Neural cell (in vitro differentiated cells): ENCODE data around the gene NTPCR. TPM values are rescaled to one million over a fixed set of nuclear protein-coding genes. Genes with fewer than 3 reads are reported as not detected.

Experiments used
- H2AFZ ChIP-seq: fragments of 200-600, 300-800 bp; sonication (generic), shearing (Covaris generic); 2 replicates; pipeline ENCODE4 v1.6.0; 2014; ENCODE audit warnings: low read depth, mild to moderate bottlenecking, antibody characterized with exemption, low read length, moderate library complexity
- H3F3A ChIP-seq: fragments of 200-600 bp; shearing (Covaris generic); 2 replicates; pipeline ENCODE4 v1.6.1; 2016; ENCODE audit warnings: mild to moderate bottlenecking, moderate library complexity, mixed read lengths, antibody characterized with exemption, low read length; ENCODE audit not compliant: insufficient read depth, poor library complexity, severe bottlenecking
- H3K27ac ChIP-seq: fragments of 200-600, 300-800 bp; sonication (generic), shearing (Covaris generic); 2 replicates; pipeline ENCODE4 v1.5.1; 2014; ENCODE audit warnings: mild to moderate bottlenecking, low read length, moderate library complexity
- H3K27me3 ChIP-seq: fragments of 300-800, 200-600 bp; sonication (generic), shearing (Covaris generic); 2 replicates; pipeline ENCODE4 v1.6.0; 2014; ENCODE audit warnings: mild to moderate bottlenecking, low read depth, low read length, moderate library complexity; ENCODE audit not compliant: insufficient read depth
- H3K36me3 ChIP-seq: fragments of 300-800, 200-600 bp; sonication (generic), shearing (Covaris generic); 2 replicates; pipeline ENCODE4 v1.5.1; 2014; ENCODE audit warnings: mild to moderate bottlenecking, antibody characterized with exemption, low read length, moderate library complexity; ENCODE audit not compliant: insufficient read depth
- H3K4me2 ChIP-seq: fragments of 300-800, 200-600 bp; sonication (generic), shearing (Covaris generic); 2 replicates; pipeline ENCODE4 v1.6.0; 2014; ENCODE audit warnings: mild to moderate bottlenecking, low read length
- H3K4me3 ChIP-seq: fragments of 300-800, 200-600 bp; sonication (generic), shearing (Covaris generic); 2 replicates; pipeline ENCODE4 v1.5.1; 2014; ENCODE audit warnings: mild to moderate bottlenecking, low read length, moderate library complexity
- H3K79me2 ChIP-seq: fragments of 200-600 bp; shearing (Covaris generic); replicated peaks from 2 replicates; pipeline ENCODE4 v1.6.0; 2014; ENCODE audit warnings: mild to moderate bottlenecking, low read length, moderate library complexity; ENCODE audit not compliant: insufficient read depth
- H3K9ac ChIP-seq: fragments of 300-800, 200-600 bp; sonication (generic), shearing (Covaris generic); 2 replicates; pipeline ENCODE4 v1.6.1; 2016; ENCODE audit warnings: mild to moderate bottlenecking, low read length, mixed read lengths
- H3K9me2 ChIP-seq: fragments of 200-600 bp; shearing (Covaris generic); 2 replicates; pipeline ENCODE4 v1.6.1; 2016; ENCODE audit warnings: mild to moderate bottlenecking, low read length, mixed read lengths; ENCODE audit not compliant: insufficient read depth
- H3K9me3 ChIP-seq: fragments of 200-600, 300-800 bp; sonication (generic), shearing (Covaris generic); 2 replicates; pipeline ENCODE4 v1.6.1; 2016; ENCODE audit warnings: mild to moderate bottlenecking, mixed run types, low read length, moderate library complexity, mixed read lengths
- H4K20me1 ChIP-seq: fragments of 200-600 bp; shearing (Covaris generic); 2 replicates; pipeline ENCODE4 v1.6.1; 2016; ENCODE audit warnings: mild to moderate bottlenecking, mixed run types; ENCODE audit not compliant: insufficient read depth
- EP300 ChIP-seq: fragments of 450-650 bp; conservative IDR thresholded peaks from 2 replicates; pipeline ENCODE4 v1.6.1; 2014; ENCODE audit warnings: antibody characterized with exemption, mild to moderate bottlenecking, moderate library complexity; ENCODE audit not compliant: poor library complexity, severe bottlenecking
- EZH2 ChIP-seq: fragments of 200-600, 300-800 bp; shearing (Covaris generic), sonication (generic); IDR thresholded peaks from 2 replicates; pipeline ENCODE4 v1.6.1; 2014; ENCODE audit warnings: antibody characterized with exemption, low read length, borderline replicate concordance, mild to moderate bottlenecking; ENCODE audit not compliant: insufficient read depth, poor library complexity, severe bottlenecking
- MXI1 ChIP-seq: fragments of 450-650 bp; conservative IDR thresholded peaks from 2 replicates; pipeline ENCODE4 v1.6.1; 2014; ENCODE audit warnings: antibody characterized with exemption, mild to moderate bottlenecking; ENCODE audit not compliant: poor library complexity, severe bottlenecking
- POLR2AphosphoS5 ChIP-seq: IDR thresholded peaks from 2 replicates; pipeline ENCODE4 v1.6.1; 2012
- RAD21 ChIP-seq: fragments of 450-650 bp; conservative IDR thresholded peaks from 2 replicates; pipeline ENCODE4 v1.6.1; 2014; ENCODE audit warnings: antibody characterized with exemption, mild to moderate bottlenecking, moderate library complexity
- SMC3 ChIP-seq: fragments of 450-650 bp; conservative IDR thresholded peaks from 2 replicates; pipeline ENCODE4 v1.6.1; 2014; ENCODE audit warnings: antibody characterized with exemption, mild to moderate bottlenecking, moderate library complexity; ENCODE audit not compliant: poor library complexity
- TAF1 ChIP-seq: IDR thresholded peaks from 2 replicates; pipeline ENCODE4 v1.6.1; 2012; ENCODE audit warnings: low read depth
- polyA plus RNA-seq: library from polyadenylated mRNA; depleted of rRNA; stranded (reverse); fragments of >200 nt; gene quantifications from 2 replicates; pipeline ENCODE4 v1.2.3, GENCODE V29; 2014
- TF ChIP-seq, protein P1 (sequence below): IDR thresholded peaks from 2 replicates; pipeline ENCODE4 v1.6.1; 2012; ENCODE audit warnings: borderline replicate concordance
- TF ChIP-seq, protein P2 (sequence below): fragments of 450-650 bp; IDR thresholded peaks from 2 replicates; pipeline ENCODE4 v1.5.1; 2014; ENCODE audit warnings: antibody characterized with exemption, mild to moderate bottlenecking, moderate library complexity; ENCODE audit not compliant: poor library complexity, severe bottlenecking

Gene NTPCR
- polyA plus RNA-seq, 1 donor from 2014 or later: 36.7 TPM

DNA sequence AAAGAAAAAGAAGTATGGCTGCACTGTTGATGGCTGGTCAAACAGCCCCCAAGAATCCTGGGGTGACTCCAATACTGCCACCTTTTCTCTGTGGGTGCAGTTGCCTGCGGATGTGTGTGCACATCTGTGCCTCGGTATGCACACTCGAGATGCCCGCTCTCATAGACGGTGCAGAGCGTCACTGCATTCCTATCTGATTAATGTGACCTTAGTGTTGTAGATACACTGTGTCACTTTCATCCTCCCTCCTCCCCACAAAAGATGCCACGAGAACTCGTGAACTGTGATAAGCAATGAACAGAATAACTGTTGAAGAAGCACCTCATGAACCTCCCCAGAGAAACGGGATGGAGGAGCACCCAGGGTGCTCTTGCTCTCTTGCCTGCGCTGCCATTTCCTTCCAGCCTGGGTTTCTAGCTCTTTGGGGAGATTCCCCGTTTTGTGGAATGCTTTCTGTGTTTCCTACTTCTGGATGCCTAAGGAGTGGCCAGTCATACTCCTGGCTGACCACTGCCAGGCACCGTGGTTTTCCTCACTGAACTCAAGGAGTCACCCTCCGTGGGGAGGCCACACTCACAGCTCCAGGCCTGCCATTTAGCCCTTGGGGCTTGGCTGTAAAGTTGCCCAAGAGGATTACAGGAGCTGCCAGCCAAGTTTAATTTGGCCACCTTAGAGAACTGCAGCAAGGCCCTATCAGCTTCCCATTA is 32.0 kb downstream of the NTPCR start:
- Histone ChIP-seq H3K79me2 (no peaks in the 10 kb centered on the region), H3K4me3 (no peak overlapping the region), H3K27ac (no peak overlapping the region), H3K9me2 (no peaks in the 10 kb centered on the region), H3F3A (no peaks in the 10 kb centered on the region), H3K9ac (no peak overlapping the region), H3K36me3 (peaks cover 12% of the 10 kb centered on the region), H4K20me1 (no peaks in the 10 kb centered on the region), H3K4me2 (no peak overlapping the region), H2AFZ (no peak overlapping the region), H3K9me3 (no peaks in the 10 kb centered on the region), H3K27me3 (no peaks in the 10 kb centered on the region)
- TF ChIP-seq POLR2AphosphoS5: no peak
- no peak for TF ChIP-seq EZH2
- TF ChIP-seq EP300: no peak
- TF ChIP-seq, protein P1, sequence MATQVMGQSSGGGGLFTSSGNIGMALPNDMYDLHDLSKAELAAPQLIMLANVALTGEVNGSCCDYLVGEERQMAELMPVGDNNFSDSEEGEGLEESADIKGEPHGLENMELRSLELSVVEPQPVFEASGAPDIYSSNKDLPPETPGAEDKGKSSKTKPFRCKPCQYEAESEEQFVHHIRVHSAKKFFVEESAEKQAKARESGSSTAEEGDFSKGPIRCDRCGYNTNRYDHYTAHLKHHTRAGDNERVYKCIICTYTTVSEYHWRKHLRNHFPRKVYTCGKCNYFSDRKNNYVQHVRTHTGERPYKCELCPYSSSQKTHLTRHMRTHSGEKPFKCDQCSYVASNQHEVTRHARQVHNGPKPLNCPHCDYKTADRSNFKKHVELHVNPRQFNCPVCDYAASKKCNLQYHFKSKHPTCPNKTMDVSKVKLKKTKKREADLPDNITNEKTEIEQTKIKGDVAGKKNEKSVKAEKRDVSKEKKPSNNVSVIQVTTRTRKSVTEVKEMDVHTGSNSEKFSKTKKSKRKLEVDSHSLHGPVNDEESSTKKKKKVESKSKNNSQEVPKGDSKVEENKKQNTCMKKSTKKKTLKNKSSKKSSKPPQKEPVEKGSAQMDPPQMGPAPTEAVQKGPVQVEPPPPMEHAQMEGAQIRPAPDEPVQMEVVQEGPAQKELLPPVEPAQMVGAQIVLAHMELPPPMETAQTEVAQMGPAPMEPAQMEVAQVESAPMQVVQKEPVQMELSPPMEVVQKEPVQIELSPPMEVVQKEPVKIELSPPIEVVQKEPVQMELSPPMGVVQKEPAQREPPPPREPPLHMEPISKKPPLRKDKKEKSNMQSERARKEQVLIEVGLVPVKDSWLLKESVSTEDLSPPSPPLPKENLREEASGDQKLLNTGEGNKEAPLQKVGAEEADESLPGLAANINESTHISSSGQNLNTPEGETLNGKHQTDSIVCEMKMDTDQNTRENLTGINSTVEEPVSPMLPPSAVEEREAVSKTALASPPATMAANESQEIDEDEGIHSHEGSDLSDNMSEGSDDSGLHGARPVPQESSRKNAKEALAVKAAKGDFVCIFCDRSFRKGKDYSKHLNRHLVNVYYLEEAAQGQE: no peak
- TF ChIP-seq SMC3: no peak
- TF ChIP-seq RAD21: no peak
- TF ChIP-seq MXI1: no peak
- TF ChIP-seq, protein P2, sequence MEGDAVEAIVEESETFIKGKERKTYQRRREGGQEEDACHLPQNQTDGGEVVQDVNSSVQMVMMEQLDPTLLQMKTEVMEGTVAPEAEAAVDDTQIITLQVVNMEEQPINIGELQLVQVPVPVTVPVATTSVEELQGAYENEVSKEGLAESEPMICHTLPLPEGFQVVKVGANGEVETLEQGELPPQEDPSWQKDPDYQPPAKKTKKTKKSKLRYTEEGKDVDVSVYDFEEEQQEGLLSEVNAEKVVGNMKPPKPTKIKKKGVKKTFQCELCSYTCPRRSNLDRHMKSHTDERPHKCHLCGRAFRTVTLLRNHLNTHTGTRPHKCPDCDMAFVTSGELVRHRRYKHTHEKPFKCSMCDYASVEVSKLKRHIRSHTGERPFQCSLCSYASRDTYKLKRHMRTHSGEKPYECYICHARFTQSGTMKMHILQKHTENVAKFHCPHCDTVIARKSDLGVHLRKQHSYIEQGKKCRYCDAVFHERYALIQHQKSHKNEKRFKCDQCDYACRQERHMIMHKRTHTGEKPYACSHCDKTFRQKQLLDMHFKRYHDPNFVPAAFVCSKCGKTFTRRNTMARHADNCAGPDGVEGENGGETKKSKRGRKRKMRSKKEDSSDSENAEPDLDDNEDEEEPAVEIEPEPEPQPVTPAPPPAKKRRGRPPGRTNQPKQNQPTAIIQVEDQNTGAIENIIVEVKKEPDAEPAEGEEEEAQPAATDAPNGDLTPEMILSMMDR: no peak
- TF ChIP-seq TAF1: no peak

DNA sequence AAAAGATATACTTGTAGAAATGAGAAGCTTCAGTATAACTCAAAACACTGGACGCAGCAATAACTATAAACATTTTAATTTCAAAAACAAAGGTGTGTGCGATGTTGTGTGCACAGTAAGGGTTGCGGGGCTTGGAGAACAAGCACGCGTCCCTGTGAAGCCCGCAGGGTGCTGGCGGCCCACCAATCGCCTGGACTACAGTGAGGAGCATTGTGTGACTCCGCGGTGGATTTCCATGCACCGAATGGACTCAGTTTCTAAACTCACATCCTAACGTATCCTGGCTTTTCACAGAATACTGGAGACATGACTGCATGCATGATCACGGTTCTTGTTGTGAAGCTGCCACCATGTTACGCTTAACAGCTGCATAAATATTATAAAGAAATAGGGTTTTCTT is 33.0 kb downstream of the NTPCR start:
- no peaks in the 10 kb centered on the region for H3F3A ChIP-seq
- H3K36me3 ChIP-seq: peaks cover 12% of the 10 kb centered on the region
- no peaks in the 10 kb centered on the region for H4K20me1 ChIP-seq
- TF ChIP-seq, protein P1: no peak
- no peak for TF ChIP-seq MXI1
- TF ChIP-seq TAF1: no peak
- TF ChIP-seq EZH2: no peak
- TF ChIP-seq EP300: no peak
- TF ChIP-seq POLR2AphosphoS5: no peak
- TF ChIP-seq SMC3: no peak
- TF ChIP-seq, protein P2: no peak
- TF ChIP-seq RAD21: no peak
- no peaks in the 10 kb centered on the region for H3K9me2 ChIP-seq
- H3K9me3 ChIP-seq: no peaks in the 10 kb centered on the region
- no peak overlapping the region for H3K27ac ChIP-seq
- no peak overlapping the region for H2AFZ ChIP-seq
- H3K4me2 ChIP-seq: no peak overlapping the region
- no peak overlapping the region for H3K9ac ChIP-seq
- H3K4me3 ChIP-seq: no peak overlapping the region
- no peaks in the 10 kb centered on the region for H3K79me2 ChIP-seq
- no peaks in the 10 kb centered on the region for H3K27me3 ChIP-seq
